K562 (cell line): ENCODE data around the gene TRIM36. TPM values are rescaled to one million over a fixed set of nuclear protein-coding genes. Genes with fewer than 3 reads are reported as not detected.
A peak's percentile ranks its signal among the peaks of the same experiment; 100 is the strongest.

Source experiments
- CREB1 ChIP-seq, 2 experiments: sonication (generic) in 1 of 2; formaldehyde crosslinking in 1 of 2; IDR thresholded peaks; 2 replicates each; pipeline versions ENCODE4 v1.6.1 to v1.8.0; 2012 to 2022; ENCODE audit warnings: inconsistent platforms in 1 of 2, mild to moderate bottlenecking in 1 of 2, missing genetic modification reagents in 1 of 2, moderate library complexity in 1 of 2
- DNMT1 ChIP-seq: fragments of 450-650 bp; IDR thresholded peaks from 2 replicates; pipeline ENCODE4 v1.6.1; 2016; ENCODE audit warnings: antibody characterized with exemption, mild to moderate bottlenecking
- FOXJ3 ChIP-seq: sonication (generic); formaldehyde crosslinking; IDR thresholded peaks from 2 replicates; pipeline ENCODE4 v1.4.0; 2020; ENCODE audit warnings: mild to moderate bottlenecking, missing genetic modification reagents
- NR2C1 ChIP-seq, 2 experiments: fragments of 450-650 bp; IDR thresholded peaks; 2 replicates each; pipeline ENCODE4 v1.6.1; 2017; ENCODE audit warnings: mild to moderate bottlenecking in 2 of 2, antibody characterized with exemption in 1 of 2, inconsistent platforms in 1 of 2, missing compliant biosample characterization in 1 of 2, missing genetic modification characterization in 1 of 2
- NR3C1 ChIP-seq: sonication (generic); formaldehyde crosslinking; IDR thresholded peaks from 2 replicates; pipeline ENCODE4 v1.8.1; 2022; ENCODE audit warnings: missing genetic modification reagents
- PCBP1 ChIP-seq: fragments of 200-400 bp; formaldehyde crosslinking; IDR thresholded peaks from 2 replicates; pipeline ENCODE4 v1.6.1; 2018; ENCODE audit warnings: mild to moderate bottlenecking, low read depth, low read length; ENCODE audit not compliant: poor library complexity, severe bottlenecking
- PTTG1 ChIP-seq: fragments of 450-650 bp; IDR thresholded peaks from 2 replicates; pipeline ENCODE4 v1.6.1; 2016; ENCODE audit warnings: low read depth, mild to moderate bottlenecking, missing genetic modification characterization, missing compliant biosample characterization
- SMC3 ChIP-seq: conservative IDR thresholded peaks from 2 replicates; pipeline ENCODE4 v1.6.1; 2011; ENCODE audit warnings: low read depth, low read length, improper control_type of control experiment; ENCODE audit not compliant: insufficient read depth
- TBP ChIP-seq: optimal IDR thresholded peaks from 2 replicates; pipeline ENCODE3; 2011; ENCODE audit warnings: low read depth, low read length, improper control_type of control experiment
- TEAD4 ChIP-seq, 2 experiments: sonication (generic) in 1 of 2; formaldehyde crosslinking in 1 of 2; IDR thresholded peaks; 2 replicates each; pipeline versions ENCODE4 v1.6.1 to v1.8.0; 2012 to 2022; ENCODE audit warnings: borderline replicate concordance in 1 of 2, inconsistent platforms in 1 of 2, low read length in 1 of 2, mild to moderate bottlenecking in 1 of 2, missing genetic modification reagents in 1 of 2
- ZBTB7A ChIP-seq: IDR thresholded peaks from 2 replicates; pipeline ENCODE4 v1.6.1; 2011; ENCODE audit warnings: low read depth, mild to moderate bottlenecking, low read length, moderate library complexity, borderline replicate concordance; ENCODE audit not compliant: control insufficient read depth
- polyA plus RNA-seq, 8 experiments: library from polyadenylated mRNA; depleted of rRNA in 4 of 8; stranded (reverse) in 5 of 8; unstranded in 3 of 8; fragments of >200 nt; fragmentation: Nextera tagmentation in 2 of 8; fragmentation: Illumina TruSeq in 1 of 8; extraction: Ambion mirVana in 2 of 8; extraction: Trizol in 1 of 8; gene quantifications; 2 replicates each; pipeline versions ENCODE4 v1.2.1 to v1.2.3, GENCODE V29; 2011 to 2014; ENCODE audit warnings: inconsistent platforms in 1 of 8, missing spikeins in 1 of 8
- total RNA-seq, 7 experiments: library from RNA; depleted of rRNA in 6 of 7; stranded (reverse); fragments of >200 nt in 6 of 7; fragmentation: Illumina TruSeq in 2 of 7; extraction: Trizol in 2 of 7; gene quantifications; 2 replicates each; pipeline versions ENCODE4 v1.2.1 to v1.2.3, GENCODE V29; 2011 to 2021; ENCODE audit warnings: low replicate concordance in 1 of 7

TRIM36 gene
- total and polyA plus RNA-seq, 9 of the 15 experiments (the other 6 are each of a cell fraction or from before 2014, with no cell fraction given): 0.10 to 0.71 (median 0.31) TPM

DNA sequence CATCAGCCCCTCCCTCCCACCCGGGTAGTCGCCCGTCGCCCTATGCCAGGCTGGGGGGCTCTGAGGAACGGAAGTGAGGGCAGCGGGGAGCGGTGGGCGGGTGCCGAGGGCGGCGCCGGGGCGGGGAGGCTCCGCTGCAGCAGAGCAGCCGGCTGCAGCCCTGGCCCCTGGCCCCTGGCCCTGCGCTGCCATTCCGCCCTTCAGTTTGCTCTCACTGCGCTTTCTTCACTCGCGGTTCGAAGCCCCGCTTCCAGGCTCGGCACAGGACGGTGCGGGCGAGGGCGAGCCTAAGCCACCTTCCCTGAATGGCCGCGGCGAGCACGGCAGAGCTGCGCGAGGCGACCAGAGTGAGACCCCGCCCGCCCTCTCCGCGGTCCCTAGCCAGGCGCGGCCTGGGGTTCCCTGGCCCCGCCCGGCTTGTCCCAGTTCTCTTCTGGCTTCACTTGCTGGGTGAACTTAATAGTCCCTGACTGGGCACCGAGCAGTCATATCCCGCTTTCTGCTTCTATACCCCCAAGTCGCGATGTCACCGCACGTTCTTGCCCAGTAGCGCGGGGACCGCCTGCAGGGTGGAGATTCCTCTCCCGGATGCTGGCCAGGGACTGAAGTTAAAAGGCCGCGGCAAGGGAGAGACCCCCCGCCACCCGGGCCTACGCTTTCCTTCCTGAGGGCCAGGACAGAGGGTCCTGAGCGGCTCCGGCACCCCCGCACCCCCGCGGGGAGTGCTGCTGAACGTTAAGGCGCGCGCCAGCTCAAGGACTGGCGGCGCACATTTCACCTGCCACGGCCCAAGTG, 623 bp upstream of the TRIM36 start (continued):
- no peak for TF ChIP-seq FOXJ3
- peak; percentile 51; the same call in 1 of the 2 replicates for TF ChIP-seq ZBTB7A
- TF ChIP-seq TEAD4 (IDR thresholded peaks at IDR 0.05; ENCODE audit: low read length): no peak
- TF ChIP-seq TEAD4 (CRISPR knock-in tag; IDR thresholded peaks at IDR 0.05; ENCODE audit: borderline replicate concordance): no peak
- TF ChIP-seq SMC3: no peak
- TF ChIP-seq NR3C1 (CRISPR knock-in tag): 0 out of 2 replicates have a peak, but pooled peaks have one; percentile 3
- TF ChIP-seq TBP: no peak
- TF ChIP-seq CREB1 (IDR thresholded peaks at IDR 0.05): no peak
- 0 out of 2 replicates have a peak, but pooled peaks have one; percentile 7 for TF ChIP-seq CREB1 (CRISPR knock-in tag; IDR thresholded peaks at IDR 0.05)
- no peak for TF ChIP-seq NR2C1 (IDR thresholded peaks at IDR 0.05)
- TF ChIP-seq NR2C1 (tag; IDR thresholded peaks at IDR 0.05): no peak
- no peak for TF ChIP-seq PTTG1 (tag)
- no peak for TF ChIP-seq DNMT1
- TF ChIP-seq PCBP1: peak; percentile 10
